HG03575 (cell line): ENCODE data around the gene ADORA3.
"Not testable (repeated sequence)": the region's sequence is repeated elsewhere in the genome, so short reads cannot be mapped to it uniquely, and the experiment has no call there.

Source experiments
- ATAC-seq: cut with Tn5 transposase; IDR thresholded peaks from one replicate; pipeline ENCODE4 v1.9.1; 2021; ENCODE audit not compliant: unreplicated experiment, insufficient number of reproducible peaks, low FRiP score; ENCODE audit errors: extremely low read depth

The ADORA3 gene

GRCh38 chr1:111503585-111504060 is at the start of gene ADORA3, which contains the start of gene TMIGD3:
TSS of gene ADORA3 (minus strand) at chr1:111503633. CDS start at chr1:111503354, 279 bp downstream.
TSS of gene TMIGD3 (minus strand) at chr1:111503633. CDS start at chr1:111503354, 279 bp downstream.
- no peak for ATAC-seq

- no peak for ATAC-seq
Observed at GRCh38 chr1:111553196-111553595, 49.8 kb upstream of the ADORA3 start.

- no peak for ATAC-seq
Observed at GRCh38 chr1:111552587-111552986, 49.2 kb upstream of the ADORA3 start.

GRCh38 chr1:111551623-111552411 is 48.4 kb upstream of the ADORA3 start:
- no peak for ATAC-seq

GRCh38 chr1:111547786-111548185 is 44.4 kb upstream of the ADORA3 start:
- ATAC-seq, result not testable (repeated sequence)

GRCh38 chr1:111542187-111542586 is 38.8 kb upstream of the ADORA3 start:
- ATAC-seq, result no peak

GRCh38 chr1:111541721-111542120 is 38.3 kb upstream of the ADORA3 start:
- ATAC-seq, result no peak

- no peak for ATAC-seq
Observed at GRCh38 chr1:111540928-111541327, 37.5 kb upstream of the ADORA3 start.

GRCh38 chr1:111538343-111539025 is 35.1 kb upstream of the ADORA3 start:
- ATAC-seq, result no peak

GRCh38 chr1:111535256-111536191 is 32.1 kb upstream of the ADORA3 start:
- ATAC-seq, result no peak

GRCh38 chr1:111520053-111520452 is 16.6 kb upstream of the ADORA3 start:
- no peak for ATAC-seq

- no peak for ATAC-seq
Observed at GRCh38 chr1:111517469-111518225, 14.2 kb upstream of the ADORA3 start.

GRCh38 chr1:111516005-111516535 is 12.6 kb upstream of the ADORA3 start:
- ATAC-seq, result no peak

GRCh38 chr1:111515291-111516004 is 12.0 kb upstream of the ADORA3 start:
- no peak for ATAC-seq

- ATAC-seq, result no peak
Observed at GRCh38 chr1:111513410-111514020, 10.1 kb upstream of the ADORA3 start.

GRCh38 chr1:111512931-111513330 is 9.5 kb upstream of the ADORA3 start:
- ATAC-seq, result no peak
